GM12878 (cell line): ENCODE results near the gene PAGE4.

ENCODE experiments used
- BCL3 ChIP-seq: IDR thresholded peaks from 2 replicates; pipeline ENCODE4 v1.6.1; 2011; ENCODE audit warnings: borderline replicate concordance, low read depth, mild to moderate bottlenecking, moderate library complexity, low read length; ENCODE audit not compliant: insufficient read depth, poor library complexity, severe bottlenecking
- CHD4 ChIP-seq: fragments of 200-600 bp; sonication (generic); IDR thresholded peaks from 2 replicates; pipeline ENCODE4 v1.6.1; 2016; ENCODE audit warnings: mild to moderate bottlenecking
- CTCF ChIP-seq, 3 experiments: IDR thresholded peaks in 2 of 3; conservative IDR thresholded peaks in 1 of 3; 2 replicates each; pipeline ENCODE4 v1.5.1; 2011; ENCODE audit warnings: low read depth in 3 of 3, low read length in 3 of 3, mild to moderate bottlenecking in 3 of 3, control low read depth in 2 of 3, moderate library complexity in 2 of 3, inconsistent platforms in 1 of 3, mixed read lengths in 1 of 3; ENCODE audit not compliant: control insufficient read depth in 2 of 3, insufficient read depth in 1 of 3; ENCODE audit errors: extremely low read depth in 1 of 3
- PAX5 ChIP-seq: IDR thresholded peaks from 2 replicates; pipeline ENCODE4 v1.6.1; 2011; ENCODE audit warnings: low read depth, low read length, borderline replicate concordance
- REST ChIP-seq: IDR thresholded peaks from 2 replicates; pipeline ENCODE4 v1.6.1; 2012; ENCODE audit warnings: mild to moderate bottlenecking, low read depth, low read length
- SIN3A ChIP-seq: IDR thresholded peaks from 2 replicates; pipeline ENCODE4 v1.6.1; 2012; ENCODE audit warnings: low read depth, low read length, improper control_type of control experiment
- SMAD1 ChIP-seq: fragments of 450-650 bp; IDR thresholded peaks from 2 replicates; pipeline ENCODE4 v1.6.1; 2018; ENCODE audit warnings: mild to moderate bottlenecking, low read depth; ENCODE audit not compliant: partially characterized antibody
- ZNF274 ChIP-seq: IDR thresholded peaks from one replicate; pipeline ENCODE4 v1.8.0; 2011; ENCODE audit not compliant: insufficient read length, insufficient read depth

GRCh38 chrX:49878834-49879655 lies 49.9 kb downstream of the PAGE4 start, which contains the start of gene USP27X:
- no peak for TF ChIP-seq REST
- no peak for TF ChIP-seq SMAD1
- peak; percentile 34 to 43 (median 39); a peak in 4 of 6 replicates for TF ChIP-seq CTCF (IDR thresholded peaks at IDR 0.05 in 2 of 3, conservative IDR thresholded peaks at IDR 0.05 in 1 of 3; ENCODE audit: control insufficient read depth in 2 of 3, extremely low read depth in 1 of 3, insufficient read depth in 1 of 3, low read depth in 3 of 3, low read length in 3 of 3)
- no peak for TF ChIP-seq PAX5
- TF ChIP-seq CHD4 = no peak
- TF ChIP-seq ZNF274 = no peak
- no peak for TF ChIP-seq BCL3
- TF ChIP-seq SIN3A = no peak
